Lower leg skin (tissue), 3 donors: ENCODE results near the gene MPP7.

Experiments
- CTCF ChIP-seq, 3 donors: fragments of 450-650 bp; IDR thresholded peaks; one replicate each; pipeline ENCODE4 v1.5.1; 2016; ENCODE audit warnings: antibody characterized with exemption in 3 of 3, mild to moderate bottlenecking in 3 of 3, moderate library complexity in 2 of 3
- POLR2A ChIP-seq, 2 donors: fragments of 450-650 bp; IDR thresholded peaks; one replicate each; pipeline ENCODE4 v1.6.1; 2016 to 2017; ENCODE audit warnings: antibody characterized with exemption in 2 of 2, mild to moderate bottlenecking in 1 of 2, moderate library complexity in 1 of 2

- TF ChIP-seq POLR2A (IDR thresholded peaks at IDR 0.05) (no peak), CTCF (IDR thresholded peaks at IDR 0.05) (no peak)
Observed at GRCh38 chr10:28326516-28327490, 23.9 kb upstream of the MPP7 start.
